ENCODE results near the gene IFI27. TPM values are rescaled to one million over a fixed set of nuclear protein-coding genes. Genes with fewer than 3 reads are reported as not detected.

Gene IFI27
- total RNA-seq, 1 donor from 2014 or later: 3.8 TPM

DNA sequence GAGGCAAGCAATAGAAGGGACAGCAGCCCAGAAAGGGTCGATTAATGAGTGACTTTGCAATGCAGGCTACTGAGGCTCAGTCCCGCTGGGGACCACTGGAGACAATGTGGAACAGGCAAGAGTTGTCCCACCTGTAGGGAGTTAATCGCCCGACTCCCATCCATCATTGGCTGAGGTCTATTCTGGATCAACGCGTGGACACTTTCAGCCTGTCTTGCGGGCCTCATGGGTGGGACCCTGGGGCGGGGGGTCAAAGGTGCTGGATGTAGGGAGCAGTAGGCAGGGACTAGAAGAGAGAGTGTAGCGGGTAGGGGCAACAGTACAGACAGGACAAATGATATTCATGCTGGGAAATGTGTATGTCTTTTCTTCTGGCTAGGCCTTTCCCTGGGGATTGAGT, 12.8 kb downstream of the IFI27 start:
- no peaks in the 10 kb centered on the region for H3K36me3 Mint-ChIP-seq (ENCODE audit: low read depth, unreplicated experiment)
- no peaks in the 10 kb centered on the region for H3K4me1 Mint-ChIP-seq (ENCODE audit: unreplicated experiment)
- peaks cover 5% of the 10 kb centered on the region for H3K27me3 Mint-ChIP-seq (ENCODE audit: unreplicated experiment)
- DNase-seq (ENCODE audit: low spot score): no peak
- no peaks in the 10 kb centered on the region for H3K9me3 Mint-ChIP-seq (ENCODE audit: unreplicated experiment)
- no peak overlapping the region for H3K4me3 Mint-ChIP-seq (ENCODE audit: unreplicated experiment)
- TF ChIP-seq, protein P1, sequence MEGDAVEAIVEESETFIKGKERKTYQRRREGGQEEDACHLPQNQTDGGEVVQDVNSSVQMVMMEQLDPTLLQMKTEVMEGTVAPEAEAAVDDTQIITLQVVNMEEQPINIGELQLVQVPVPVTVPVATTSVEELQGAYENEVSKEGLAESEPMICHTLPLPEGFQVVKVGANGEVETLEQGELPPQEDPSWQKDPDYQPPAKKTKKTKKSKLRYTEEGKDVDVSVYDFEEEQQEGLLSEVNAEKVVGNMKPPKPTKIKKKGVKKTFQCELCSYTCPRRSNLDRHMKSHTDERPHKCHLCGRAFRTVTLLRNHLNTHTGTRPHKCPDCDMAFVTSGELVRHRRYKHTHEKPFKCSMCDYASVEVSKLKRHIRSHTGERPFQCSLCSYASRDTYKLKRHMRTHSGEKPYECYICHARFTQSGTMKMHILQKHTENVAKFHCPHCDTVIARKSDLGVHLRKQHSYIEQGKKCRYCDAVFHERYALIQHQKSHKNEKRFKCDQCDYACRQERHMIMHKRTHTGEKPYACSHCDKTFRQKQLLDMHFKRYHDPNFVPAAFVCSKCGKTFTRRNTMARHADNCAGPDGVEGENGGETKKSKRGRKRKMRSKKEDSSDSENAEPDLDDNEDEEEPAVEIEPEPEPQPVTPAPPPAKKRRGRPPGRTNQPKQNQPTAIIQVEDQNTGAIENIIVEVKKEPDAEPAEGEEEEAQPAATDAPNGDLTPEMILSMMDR (IDR thresholded peaks at IDR 0.05; ENCODE audit: unreplicated experiment): no peak
- no peak overlapping the region for H3K27ac Mint-ChIP-seq (ENCODE audit: unreplicated experiment)

DNA sequence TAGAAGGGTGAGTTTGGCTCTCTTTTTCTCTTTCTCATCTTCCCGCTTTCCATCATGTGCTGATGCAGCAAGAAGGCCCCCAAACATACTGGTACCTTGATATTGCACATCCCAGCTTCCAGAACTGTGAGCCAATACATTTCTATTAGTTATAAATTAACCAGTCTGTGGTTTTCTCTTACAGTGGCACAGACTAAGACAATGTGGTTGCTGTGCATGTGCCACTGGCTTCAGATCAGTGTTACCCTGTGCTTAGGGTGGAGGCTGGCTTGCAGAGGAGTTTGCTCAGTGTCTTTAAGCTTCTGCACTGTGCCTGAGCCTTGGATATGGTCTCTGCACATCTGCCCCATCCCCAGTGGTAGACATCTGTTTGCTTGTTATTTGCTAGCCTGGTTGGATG, 13.3 kb downstream of the IFI27 start:
- peaks cover 5% of the 10 kb centered on the region for H3K27me3 Mint-ChIP-seq (ENCODE audit: unreplicated experiment)
- H3K9me3 Mint-ChIP-seq (ENCODE audit: unreplicated experiment): no peaks in the 10 kb centered on the region

DNA sequence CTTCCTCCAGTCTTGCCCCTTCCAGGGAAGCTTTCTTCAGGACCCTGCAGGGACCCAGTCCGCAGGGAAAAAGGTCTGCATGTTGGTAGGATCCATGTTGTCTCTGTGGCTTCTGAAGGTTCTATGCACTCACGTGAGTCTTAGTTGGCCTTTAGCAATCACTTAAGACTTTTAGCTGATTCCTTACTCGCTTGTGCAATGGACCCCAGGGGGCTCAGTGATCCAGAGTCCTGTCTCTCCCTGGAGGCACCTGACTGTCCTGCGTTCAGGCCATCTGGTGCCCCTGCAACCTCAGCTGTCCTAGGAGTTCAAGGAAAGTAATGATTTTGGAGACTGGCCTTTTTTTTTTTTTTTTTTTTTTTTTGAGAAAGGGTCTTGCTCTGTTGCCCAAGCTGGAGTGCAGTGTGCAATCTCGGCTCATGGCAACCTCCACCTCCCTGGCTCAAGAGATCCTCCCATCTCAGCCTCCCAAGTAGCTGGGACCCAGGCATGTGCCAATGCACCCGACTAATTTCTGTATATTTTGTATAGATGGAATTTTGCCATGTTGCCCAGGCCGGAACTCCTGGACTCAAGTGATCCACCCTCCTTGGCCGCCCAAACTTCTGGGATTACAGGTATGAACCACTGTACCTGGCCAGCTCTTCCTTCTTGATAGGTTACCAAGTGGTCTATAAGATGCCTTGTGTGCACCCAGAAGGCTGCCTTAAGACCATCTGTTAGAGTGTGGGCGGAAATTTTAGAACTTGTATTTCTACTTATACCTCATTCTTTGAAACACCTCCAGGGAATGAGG, 14.2 kb downstream of the IFI27 start:
- H3K27ac Mint-ChIP-seq (ENCODE audit: unreplicated experiment): no peak overlapping the region
- H3K27me3 Mint-ChIP-seq (ENCODE audit: unreplicated experiment): peaks cover 5% of the 10 kb centered on the region
- no peak overlapping the region for H3K4me3 Mint-ChIP-seq (ENCODE audit: unreplicated experiment)
- H3K36me3 Mint-ChIP-seq (ENCODE audit: low read depth, unreplicated experiment): no peaks in the 10 kb centered on the region
- TF ChIP-seq, protein P1 (IDR thresholded peaks at IDR 0.05; ENCODE audit: unreplicated experiment): no peak
- H3K9me3 Mint-ChIP-seq (ENCODE audit: unreplicated experiment): no peaks in the 10 kb centered on the region
- DNase-seq (ENCODE audit: low spot score): no peak
- H3K4me1 Mint-ChIP-seq (ENCODE audit: unreplicated experiment): peaks cover 2% of the 10 kb centered on the region

More for the DNA sequence above, 13.3 kb downstream of the IFI27 start:
- Mint-ChIP-seq H3K4me1 (ENCODE audit: unreplicated experiment) (no peaks in the 10 kb centered on the region), H3K36me3 (ENCODE audit: low read depth, unreplicated experiment) (no peaks in the 10 kb centered on the region), H3K4me3 (ENCODE audit: unreplicated experiment) (no peak overlapping the region), H3K27ac (ENCODE audit: unreplicated experiment) (no peak overlapping the region)
- TF ChIP-seq, protein P1 (IDR thresholded peaks at IDR 0.05; ENCODE audit: unreplicated experiment): no peak
- no peak for DNase-seq (ENCODE audit: low spot score)

DNA sequence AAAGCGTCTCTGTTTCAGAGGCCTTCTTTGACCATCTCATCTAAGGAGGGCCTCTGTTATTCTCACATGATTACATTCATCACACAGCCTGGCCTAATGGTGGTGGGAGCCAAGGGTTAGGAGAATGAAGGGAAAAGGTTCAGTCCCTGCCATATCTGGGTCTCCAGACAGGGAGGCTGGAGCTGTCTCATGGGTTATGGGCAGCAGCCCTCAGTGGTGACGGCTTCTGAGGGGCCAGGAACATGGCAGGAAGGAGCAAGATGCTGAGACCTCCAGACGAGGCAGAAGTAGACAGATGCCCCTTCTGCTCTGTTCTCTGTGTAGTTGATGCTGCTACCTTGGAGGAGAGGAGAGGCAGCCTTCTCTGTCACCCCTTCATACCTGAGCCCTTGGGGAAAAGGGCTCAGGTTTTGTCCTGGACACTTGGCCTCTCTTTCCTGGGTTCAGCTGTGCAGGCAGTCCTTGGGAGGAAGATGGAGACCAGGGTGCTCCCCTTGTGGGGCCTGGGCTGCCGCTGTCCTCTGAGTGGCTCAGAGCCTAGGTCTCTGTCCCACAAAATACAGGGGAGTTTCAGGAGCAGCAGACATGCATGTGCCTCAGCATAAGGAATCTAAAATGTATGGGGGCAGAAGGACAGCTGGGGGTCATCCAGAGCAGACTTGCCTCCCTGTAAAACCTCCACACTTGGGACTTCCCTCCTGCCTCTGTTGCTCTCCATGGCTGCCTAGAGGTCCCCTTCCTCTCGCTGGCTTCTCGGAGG, 15.3 kb downstream of the IFI27 start:
- Mint-ChIP-seq H3K9me3 (ENCODE audit: unreplicated experiment) (no peaks in the 10 kb centered on the region), H3K4me1 (ENCODE audit: unreplicated experiment) (peaks cover 8% of the 10 kb centered on the region), H3K27me3 (ENCODE audit: unreplicated experiment) (peaks cover 6% of the 10 kb centered on the region), H3K36me3 (ENCODE audit: low read depth, unreplicated experiment) (no peaks in the 10 kb centered on the region), H3K4me3 (ENCODE audit: unreplicated experiment) (no peak overlapping the region), H3K27ac (ENCODE audit: unreplicated experiment) (no peak overlapping the region)
- no peak for DNase-seq (ENCODE audit: low spot score)
- TF ChIP-seq, protein P1 (IDR thresholded peaks at IDR 0.05; ENCODE audit: unreplicated experiment): no peak

DNA sequence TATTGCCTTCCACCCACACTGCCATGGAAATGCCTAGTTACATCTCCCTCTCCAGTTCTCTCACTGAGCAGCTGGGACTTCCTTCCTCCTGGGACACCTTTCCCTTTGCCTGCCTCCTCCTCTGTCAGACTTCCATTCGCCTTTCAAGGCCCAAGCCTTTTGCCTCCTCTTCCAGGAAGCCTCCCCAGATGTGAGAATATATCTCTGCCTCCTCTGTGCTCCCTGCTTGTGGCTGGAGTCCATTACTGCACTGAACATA, 15.8 kb downstream of the IFI27 start:
- Mint-ChIP-seq H3K4me1 (ENCODE audit: unreplicated experiment) (peaks cover 8% of the 10 kb centered on the region), H3K27ac (ENCODE audit: unreplicated experiment) (peak overlapping the region; percentile 3), H3K4me3 (ENCODE audit: unreplicated experiment) (no peak overlapping the region), H3K36me3 (ENCODE audit: low read depth, unreplicated experiment) (no peaks in the 10 kb centered on the region), H3K9me3 (ENCODE audit: unreplicated experiment) (no peaks in the 10 kb centered on the region), H3K27me3 (ENCODE audit: unreplicated experiment) (peaks cover 6% of the 10 kb centered on the region)
- no peak for DNase-seq (ENCODE audit: low spot score)
- TF ChIP-seq, protein P1 (IDR thresholded peaks at IDR 0.05; ENCODE audit: unreplicated experiment): no peak
